ENCODE data around the gene USP31. TPM values are rescaled to one million over a fixed set of nuclear protein-coding genes. Genes with fewer than 3 reads are reported as not detected.

Gene USP31
- total RNA-seq, 2 experiments from 2014 or later: 1.6 to 1.7 TPM

GRCh38 chr16:23058576-23058975 is 90.7 kb downstream of the USP31 start:
- Histone ChIP-seq H3K4me3 (ENCODE audit: low read length) (no peak overlapping the region), H3K9me3 (ENCODE audit: control insufficient read depth in 1 of 2, insufficient read depth in 1 of 2, low read length in 2 of 2) (no peaks in the 10 kb centered on the region), H3K27ac (ENCODE audit: low read depth in 1 of 2, low read length in 2 of 2) (no peak overlapping the region), H3K36me3 (ENCODE audit: insufficient read depth, low read length) (no peaks in the 10 kb centered on the region), H3K4me1 (ENCODE audit: insufficient read depth, low read length) (no peaks in the 10 kb centered on the region), H3K27me3 (ENCODE audit: control insufficient read depth in 1 of 2, insufficient read depth in 2 of 2, low read length in 2 of 2) (peaks cover 0 to 4% of the 10 kb centered on the region in 2 experiments)
- Mint-ChIP-seq H3K27ac (no peak overlapping the region), H3K4me3 (no peak overlapping the region), H3K4me1 (ENCODE audit: low read depth) (no peaks in the 10 kb centered on the region), H3K9me3 (no peaks in the 10 kb centered on the region), H3K27me3 (peaks cover 28% of the 10 kb centered on the region), H3K36me3 (ENCODE audit: low read depth) (no peaks in the 10 kb centered on the region)
- DNase-seq: no peak
- no peak for ATAC-seq (ENCODE audit: poor library complexity)
- POLR2A ChIA-PET: interaction anchor here (0.6 kb wide), 1 partner anchor 22 kb away, joined by 3 read pairs; no protein-coding TSS in a partner anchor
- intact Hi-C loops (cut with DNase I, micrococcal nuclease): no loop called here
- no peak for TF ChIP-seq CTCF (IDR thresholded peaks at IDR 0.05)
- CTCF ChIA-PET: no interaction called here

GRCh38 chr16:23057013-23057596 is 92.1 kb downstream of the USP31 start:
- Histone ChIP-seq H3K4me3 (ENCODE audit: low read length) (no peak overlapping the region), H3K36me3 (ENCODE audit: insufficient read depth, low read length) (no peaks in the 10 kb centered on the region), H3K9me3 (ENCODE audit: control insufficient read depth in 1 of 2, insufficient read depth in 1 of 2, low read length in 2 of 2) (no peaks in the 10 kb centered on the region), H3K27ac (ENCODE audit: low read depth in 1 of 2, low read length in 2 of 2) (no peak overlapping the region), H3K4me1 (ENCODE audit: insufficient read depth, low read length) (no peaks in the 10 kb centered on the region), H3K27me3 (ENCODE audit: control insufficient read depth in 1 of 2, insufficient read depth in 2 of 2, low read length in 2 of 2) (peaks cover 12 to 13% of the 10 kb centered on the region in 2 experiments)
- TF ChIP-seq CTCF (IDR thresholded peaks at IDR 0.05): no peak
- no peak for DNase-seq
- Mint-ChIP-seq H3K36me3 (ENCODE audit: low read depth) (no peaks in the 10 kb centered on the region), H3K4me1 (ENCODE audit: low read depth) (no peaks in the 10 kb centered on the region), H3K27ac (no peak overlapping the region), H3K27me3 (peaks cover 36% of the 10 kb centered on the region), H3K4me3 (no peak overlapping the region), H3K9me3 (no peaks in the 10 kb centered on the region)
- no peak for ATAC-seq (ENCODE audit: poor library complexity)
- CTCF ChIA-PET: no interaction called here
- POLR2A ChIA-PET: no interaction called here
- intact Hi-C loops (cut with DNase I, micrococcal nuclease): no loop called here

GRCh38 chr16:23055481-23055880 is 93.8 kb downstream of the USP31 start:
- no peaks in the 10 kb centered on the region for H3K36me3 ChIP-seq (ENCODE audit: insufficient read depth, low read length)
- intact Hi-C loops (cut with DNase I, micrococcal nuclease): no loop called here
- H3K9me3 Mint-ChIP-seq: no peaks in the 10 kb centered on the region
- H3K27ac Mint-ChIP-seq: no peak overlapping the region
- CTCF ChIA-PET: no interaction called here
- H3K27ac ChIP-seq (ENCODE audit: low read depth in 1 of 2, low read length in 2 of 2): no peak overlapping the region
- H3K4me3 Mint-ChIP-seq: no peak overlapping the region
- H3K27me3 ChIP-seq (ENCODE audit: control insufficient read depth in 1 of 2, insufficient read depth in 2 of 2, low read length in 2 of 2): peaks cover 12 to 16% of the 10 kb centered on the region in 2 experiments
- H3K36me3 Mint-ChIP-seq (ENCODE audit: low read depth): no peaks in the 10 kb centered on the region
- ATAC-seq (ENCODE audit: poor library complexity): no peak
- H3K4me3 ChIP-seq (ENCODE audit: low read length): no peak overlapping the region
- DNase-seq: no peak
- H3K9me3 ChIP-seq (ENCODE audit: control insufficient read depth in 1 of 2, insufficient read depth in 1 of 2, low read length in 2 of 2): no peaks in the 10 kb centered on the region
- no peaks in the 10 kb centered on the region for H3K4me1 Mint-ChIP-seq (ENCODE audit: low read depth)
- POLR2A ChIA-PET: no interaction called here
- H3K4me1 ChIP-seq (ENCODE audit: insufficient read depth, low read length): no peaks in the 10 kb centered on the region
- no peak for TF ChIP-seq CTCF (IDR thresholded peaks at IDR 0.05)
- H3K27me3 Mint-ChIP-seq: peaks cover 47% of the 10 kb centered on the region

All from CD4-positive, alpha-beta T cell (primary cell).